NT2/D1 (cell line): ENCODE results near the gene PROSER3.

ENCODE experiments used
- YY1 ChIP-seq: IDR thresholded peaks from 2 replicates; pipeline ENCODE4 v1.6.1; 2011; ENCODE audit not compliant: insufficient read length, insufficient read depth
- ZNF274 ChIP-seq: IDR thresholded peaks from 2 replicates; pipeline ENCODE4 v1.6.1; 2011; ENCODE audit warnings: mild to moderate bottlenecking, low read depth, low read length

DNA sequence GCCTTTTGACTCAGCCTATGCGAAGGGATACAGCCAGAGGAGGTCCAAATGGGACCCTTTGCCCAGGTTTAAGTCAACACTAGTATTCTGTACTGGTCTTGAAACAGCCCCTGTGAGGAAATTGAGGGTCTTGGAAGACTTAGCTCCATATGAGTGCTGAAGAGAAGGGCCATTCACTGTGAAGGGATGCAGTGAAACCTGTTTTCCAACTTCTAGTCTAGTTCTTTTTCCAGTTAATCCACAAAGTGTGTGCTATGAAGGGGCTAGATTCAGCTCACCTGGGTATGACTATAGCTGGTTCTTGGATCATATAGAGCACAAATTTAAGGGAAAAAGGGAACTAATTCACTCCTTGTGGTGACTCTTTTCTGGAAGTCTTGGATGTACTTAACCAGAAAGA, 49.6 kb upstream of the PROSER3 start:
- no peak for TF ChIP-seq YY1
- TF ChIP-seq ZNF274: no peak
